ENCODE results near the gene FNDC3B. TPM values are rescaled to one million over a fixed set of nuclear protein-coding genes. Genes with fewer than 3 reads are reported as not detected.

The FNDC3B gene
- total and polyA plus RNA-seq, 9 of the 15 experiments (the other 6 are each of a cell fraction or from before 2014, with no cell fraction given), result 7.0 to 35.8 (median 16.2) TPM

GRCh38 chr3:172129850-172130716 lies 90.7 kb downstream of the FNDC3B start (continued):
- TF ChIP-seq ZNF280B (CRISPR knock-in tag; IDR thresholded peaks at IDR 0.05) (no peak), NEUROD1 (IDR thresholded peaks at IDR 0.05; ENCODE audit: borderline replicate concordance, low read depth, low read length, partially characterized antibody) (peak; percentile 84), CCNT2 (IDR thresholded peaks at IDR 0.05; ENCODE audit: borderline replicate concordance, extremely low read depth, insufficient read length, low read depth, low read length) (peak; percentile 75), BRD4 (IDR thresholded peaks at IDR 0.05) (peak; percentile 23; the same call in 1 of the 2 replicates), ZNF12 (CRISPR knock-in tag; IDR thresholded peaks at IDR 0.05) (no peak), DIDO1 (tag; IDR thresholded peaks at IDR 0.05; ENCODE audit: low read depth) (no peak), ZNF408 (CRISPR knock-in tag; IDR thresholded peaks at IDR 0.05; ENCODE audit: low read depth) (no peak), NONO (IDR thresholded peaks at IDR 0.05; ENCODE audit: low read depth in 2 of 2, low read length in 1 of 2) (no peak), MBD2 (IDR thresholded peaks at IDR 0.05; ENCODE audit: borderline replicate concordance, low read depth) (no peak; the same call in 1 of the 2 replicates), KDM1A (IDR thresholded peaks at IDR 0.05) (peak; percentile 73 to 89; a peak in 3 of 4 replicates), CSDE1 (IDR thresholded peaks at IDR 0.05) (peak in 1 of 2 experiments; percentile 75; a peak in 1 of 4 replicates), MAFK (IDR thresholded peaks at IDR 0.05; ENCODE audit: low read length) (peak; percentile 22; the same call in 1 of the 2 replicates), BACH1 (tag; IDR thresholded peaks at IDR 0.05) (0 out of 2 replicates have a peak, but pooled peaks have one; percentile 33), ZNF644 (tag; IDR thresholded peaks at IDR 0.05; ENCODE audit: low read depth) (no peak), RBM39 (optimal IDR thresholded peaks at IDR 0.05; ENCODE audit: low read depth, low read length) (no peak), ZNF764 (CRISPR knock-in tag; IDR thresholded peaks at IDR 0.05; ENCODE audit: low read depth) (no peak), HNRNPLL (IDR thresholded peaks at IDR 0.05; ENCODE audit: low read depth, low read length, poor library complexity, severe bottlenecking) (no peak), DPF2 (IDR thresholded peaks at IDR 0.05) (peak; percentile 94), ZNF551 (CRISPR knock-in tag; IDR thresholded peaks at IDR 0.05) (no peak), NR2C1 (IDR thresholded peaks at IDR 0.05) (peak; percentile 55; the same call in 1 of the 2 replicates), NR2C1 (tag; IDR thresholded peaks at IDR 0.05) (peak; percentile 68), PTTG1 (tag; IDR thresholded peaks at IDR 0.05; ENCODE audit: low read depth) (no peak)
- TF ChIP-seq, protein P1, sequence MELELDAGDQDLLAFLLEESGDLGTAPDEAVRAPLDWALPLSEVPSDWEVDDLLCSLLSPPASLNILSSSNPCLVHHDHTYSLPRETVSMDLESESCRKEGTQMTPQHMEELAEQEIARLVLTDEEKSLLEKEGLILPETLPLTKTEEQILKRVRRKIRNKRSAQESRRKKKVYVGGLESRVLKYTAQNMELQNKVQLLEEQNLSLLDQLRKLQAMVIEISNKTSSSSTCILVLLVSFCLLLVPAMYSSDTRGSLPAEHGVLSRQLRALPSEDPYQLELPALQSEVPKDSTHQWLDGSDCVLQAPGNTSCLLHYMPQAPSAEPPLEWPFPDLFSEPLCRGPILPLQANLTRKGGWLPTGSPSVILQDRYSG (tag; conservative IDR thresholded peaks at IDR 0.05; ENCODE audit: low read depth), result no peak
